ENCODE results near the gene PRG3.
"Not testable (repeated sequence)": the region's sequence is repeated elsewhere in the genome, so short reads cannot be mapped to it uniquely, and the experiment has no call there.

The PRG3 gene

DNA sequence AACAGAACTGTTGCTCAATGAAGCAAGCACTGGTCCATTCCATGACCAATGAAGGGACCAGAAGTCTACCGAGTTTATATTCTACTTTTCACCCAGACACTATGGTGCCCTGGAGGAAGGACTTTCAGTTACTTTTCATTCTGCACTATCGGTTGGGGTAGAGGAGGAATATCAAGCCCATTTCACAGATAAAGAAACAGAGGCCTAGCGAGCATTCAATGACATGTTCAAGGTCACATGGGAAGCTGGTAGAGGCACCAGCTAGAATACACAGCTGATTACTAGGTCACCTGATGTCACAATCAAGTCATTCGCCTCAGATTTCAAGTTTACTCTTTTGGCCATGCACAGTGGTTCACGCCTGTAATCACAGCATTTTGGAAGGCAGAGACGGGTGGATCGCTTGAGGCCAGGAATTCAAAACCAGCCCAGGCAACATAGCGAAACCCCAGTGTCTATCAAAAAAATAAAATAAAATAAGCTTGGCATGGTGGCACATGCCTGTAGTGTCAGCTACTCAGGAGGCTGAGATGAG is 27.1 kb upstream of the PRG3 start:
- DNase-seq: no peak

DNA sequence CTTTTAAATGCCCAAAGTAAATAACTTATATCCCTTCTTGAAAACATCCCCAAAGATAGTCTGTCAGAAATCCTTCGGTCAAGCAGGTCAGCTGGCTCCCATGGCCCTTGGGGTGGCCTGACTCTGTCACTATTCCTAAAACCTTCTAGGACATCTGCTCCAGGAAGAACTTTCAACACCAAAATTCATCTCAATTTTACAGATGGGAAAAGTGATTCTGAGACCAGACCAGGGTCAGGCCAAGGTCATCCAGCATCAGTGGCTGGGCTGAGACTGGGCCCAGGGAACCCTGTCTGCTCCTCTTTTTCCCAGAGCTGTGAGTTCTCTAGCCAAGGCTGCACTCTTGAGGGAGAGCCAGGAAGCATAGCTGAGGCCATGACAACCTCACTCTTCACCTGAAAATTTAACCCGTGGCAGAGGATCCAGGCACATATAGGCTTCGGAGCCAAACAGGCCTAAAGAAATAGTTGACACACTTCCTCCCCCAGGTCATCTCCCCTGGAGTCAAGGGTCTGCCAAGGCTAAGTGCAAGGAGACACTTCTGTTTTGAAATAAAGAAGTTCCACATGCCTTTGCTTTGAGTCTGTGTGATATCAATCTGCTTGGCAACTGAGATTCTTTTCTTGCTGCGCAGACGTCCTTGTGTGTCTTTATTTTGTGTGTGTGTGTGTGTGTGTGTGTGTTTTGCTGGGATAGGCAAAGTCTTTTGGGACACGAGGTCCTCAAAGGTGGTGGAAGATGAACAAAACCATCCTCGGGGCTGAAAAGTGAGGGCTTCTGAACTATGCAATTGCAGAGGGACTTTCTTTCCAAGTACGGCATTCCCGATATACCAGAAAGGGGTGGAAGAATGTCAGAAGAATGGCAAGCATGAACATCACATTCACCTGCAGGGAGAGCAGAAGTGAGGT is 26.3 kb upstream of the PRG3 start:
- DNase-seq: no peak

DNA sequence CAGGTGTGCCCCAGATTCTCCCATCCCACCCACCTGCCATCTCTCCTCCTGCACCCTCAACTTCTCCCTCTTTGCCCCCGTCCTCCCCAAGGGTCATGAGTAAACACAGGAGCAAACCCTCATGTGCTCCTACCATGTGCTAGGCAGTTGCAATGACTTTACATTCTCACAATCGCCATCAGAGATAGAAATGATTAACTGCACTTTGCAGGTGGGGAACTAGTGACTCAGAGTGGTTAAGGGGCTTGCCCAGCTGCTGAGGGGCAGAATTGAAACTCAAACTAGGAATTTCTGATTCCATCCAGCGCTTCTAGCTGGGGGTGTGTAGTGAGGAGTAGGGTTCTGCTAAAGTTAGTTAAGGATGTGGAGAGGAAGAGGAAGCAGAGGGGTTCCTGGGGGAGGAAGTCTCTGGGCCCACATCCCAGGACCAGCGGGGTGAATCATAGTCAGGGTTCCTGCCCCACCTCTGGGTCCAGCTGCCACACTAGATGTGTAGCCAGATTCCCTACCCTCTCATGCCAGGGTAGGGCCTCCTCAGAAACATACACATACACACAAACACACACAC is 25.5 kb upstream of the PRG3 start:
- DNase-seq: no peak

DNA sequence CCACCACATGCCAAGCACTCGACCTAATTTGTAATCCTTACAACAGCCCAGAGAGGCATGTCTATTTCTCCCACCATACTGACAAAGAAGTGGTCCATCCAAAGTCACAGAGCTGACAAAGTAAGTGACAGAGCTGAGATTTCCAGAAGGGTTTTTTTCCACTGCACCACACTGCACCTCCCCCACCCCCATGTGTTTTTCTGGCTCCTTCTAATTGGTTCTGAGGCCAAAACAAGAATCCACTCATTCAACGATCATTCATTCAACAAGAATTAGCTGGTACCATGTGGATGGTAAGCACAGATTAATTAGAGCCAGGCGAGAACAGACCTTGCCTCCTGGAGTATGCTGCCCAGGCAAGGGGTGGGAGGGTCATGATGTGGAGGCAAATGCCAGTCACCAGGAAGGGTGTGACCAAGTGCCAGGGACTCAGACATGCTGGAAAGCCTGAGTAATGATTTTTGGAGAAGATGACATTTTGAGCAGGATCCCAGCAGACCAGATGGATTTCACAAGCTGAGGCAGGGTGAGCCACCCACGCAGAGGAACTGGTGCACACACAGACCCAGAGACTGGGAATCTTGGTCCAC is 24.4 kb upstream of the PRG3 start:
- DNase-seq: no peak

DNA sequence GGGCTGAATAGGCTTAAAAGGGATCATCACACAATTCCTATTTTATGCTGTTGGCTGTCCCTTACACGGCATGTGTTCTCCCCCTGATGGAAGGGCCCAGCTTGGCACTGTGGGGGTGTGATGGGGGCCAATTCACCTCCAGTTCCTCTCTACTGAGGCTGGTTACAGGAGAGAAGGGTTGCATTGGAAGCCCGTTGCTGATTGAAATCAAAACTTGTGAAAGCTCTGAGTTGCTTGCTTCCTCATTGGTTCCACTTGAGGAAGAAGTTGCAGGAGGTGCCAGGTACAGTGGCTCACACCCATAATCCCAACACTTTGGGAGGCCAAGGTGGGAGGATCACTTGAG is 22.8 kb upstream of the PRG3 start:
- DNase-seq: no peak

DNA sequence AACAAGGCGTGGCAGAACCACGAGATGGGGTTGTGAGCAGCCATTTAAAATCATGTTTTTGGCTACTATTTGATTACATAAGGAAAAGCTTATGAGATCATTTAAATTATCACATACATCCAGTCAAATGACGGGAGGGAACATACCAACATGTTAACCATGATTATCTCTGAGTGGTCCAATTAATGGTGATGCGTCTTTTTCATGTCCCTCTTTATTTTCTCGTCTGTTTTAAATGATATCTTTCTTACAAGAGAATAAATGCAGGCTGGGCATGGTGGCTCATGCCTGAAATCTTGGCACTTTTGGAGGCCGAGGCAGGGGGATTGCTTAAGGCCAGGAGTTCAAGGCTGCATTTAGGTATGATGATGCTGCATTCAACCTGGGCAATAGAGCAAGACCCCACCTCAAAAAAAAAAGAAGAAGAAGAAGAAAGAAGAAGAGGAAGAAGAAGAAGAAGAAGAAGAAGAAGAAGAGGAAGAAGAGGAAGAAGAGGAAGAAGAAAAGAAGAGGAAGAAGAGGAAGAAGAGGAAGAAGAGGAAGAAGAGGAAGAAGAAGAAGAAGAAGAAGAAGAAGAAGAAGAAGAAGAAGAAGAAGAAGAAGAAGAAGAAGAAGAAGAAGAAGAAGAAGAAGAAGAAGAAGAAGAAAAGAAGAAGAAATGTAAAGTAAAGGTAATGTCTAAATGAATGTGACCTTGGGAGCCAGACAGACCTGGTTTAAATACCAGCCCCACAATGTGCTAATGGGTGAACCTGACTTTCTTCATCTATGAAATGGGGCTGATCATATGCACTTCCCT is 22.3 kb upstream of the PRG3 start:
- DNase-seq: not testable (repeated sequence)

DNA sequence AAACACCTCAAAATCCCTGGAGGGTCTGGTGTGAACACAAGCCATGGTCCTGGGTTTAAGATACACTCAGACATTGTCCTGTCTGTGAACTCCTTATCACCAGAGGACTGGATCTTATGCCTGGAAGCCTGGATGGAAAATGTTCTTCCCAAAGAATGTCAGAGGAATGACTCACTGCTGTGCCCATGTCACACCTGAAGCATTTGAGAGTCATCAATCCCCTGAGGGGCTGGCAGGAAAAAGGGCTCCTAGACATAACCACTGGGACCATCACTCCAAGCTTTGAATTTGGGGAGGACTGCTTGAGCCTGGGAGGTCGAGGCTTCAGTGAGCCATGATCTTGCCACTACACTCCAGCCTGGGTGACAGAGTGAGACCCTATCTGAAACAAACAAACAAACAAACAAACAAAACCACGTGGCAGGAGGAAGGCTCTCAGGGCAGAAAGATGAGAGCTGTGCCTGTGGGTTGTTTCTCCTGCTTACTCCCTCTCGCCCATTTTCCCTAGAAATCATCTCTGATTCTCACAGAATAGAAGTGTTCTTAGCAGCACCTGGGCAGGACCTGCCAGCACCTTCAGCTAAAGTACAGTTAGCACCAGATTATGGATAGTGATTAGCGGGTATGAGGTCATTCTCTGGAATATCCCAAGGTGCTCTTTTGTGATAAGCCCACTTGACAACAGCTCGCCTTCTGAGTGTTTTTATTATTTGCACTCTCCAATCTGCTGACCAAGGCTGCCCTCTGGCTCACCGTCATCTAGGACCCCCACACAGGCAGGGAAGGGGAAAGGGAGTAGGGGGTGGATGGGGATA is 21.4 kb upstream of the PRG3 start:
- no peak for DNase-seq

DNA sequence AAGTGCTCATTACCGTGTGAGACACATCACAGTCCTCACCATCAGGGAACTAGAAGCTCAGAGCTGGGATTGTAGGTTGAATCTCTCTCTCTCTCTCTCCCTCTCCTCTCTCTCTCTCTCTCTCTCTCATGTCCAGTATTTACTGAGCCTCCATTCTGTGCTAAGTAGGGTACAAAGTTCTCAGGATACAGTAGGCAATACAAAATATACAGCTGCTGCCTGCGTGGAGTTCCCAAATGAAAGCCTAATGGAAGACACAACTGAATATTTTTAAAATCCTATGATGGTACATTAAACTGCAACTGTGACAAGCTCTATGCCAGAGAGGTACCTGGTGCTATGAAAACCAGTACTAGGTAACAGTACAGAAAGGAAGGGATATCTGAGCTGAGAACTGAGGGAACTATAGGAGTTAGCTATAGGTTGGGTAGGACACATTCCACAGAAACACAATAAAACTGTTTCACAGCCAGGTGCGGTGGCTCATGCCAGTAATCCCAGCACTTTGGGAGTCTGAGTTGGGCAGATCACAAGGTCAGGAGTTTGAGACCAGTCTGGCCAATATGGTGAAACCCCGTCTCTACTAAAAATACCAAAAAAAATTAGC is 19.1 kb upstream of the PRG3 start:
- DNase-seq: no peak

DNA sequence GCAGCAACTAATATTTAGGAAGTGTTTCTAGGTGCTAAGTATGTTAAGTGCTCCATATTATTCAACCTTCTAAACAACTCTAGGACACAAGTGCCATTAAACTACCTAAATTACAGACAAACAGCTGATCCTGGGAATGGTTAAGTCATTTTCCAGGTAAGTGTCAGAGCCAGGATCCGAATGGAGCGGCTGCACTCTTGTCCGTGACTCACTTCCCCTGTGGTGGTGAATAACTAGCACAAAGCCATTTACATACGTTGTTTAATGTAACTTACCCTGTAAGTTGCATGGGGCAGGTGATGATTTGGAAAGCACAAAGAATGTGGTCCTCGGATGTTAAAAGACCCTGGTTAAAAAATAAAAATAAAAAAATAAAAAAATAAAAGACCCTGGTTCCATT is 18.3 kb upstream of the PRG3 start:
- no peak for DNase-seq

DNA sequence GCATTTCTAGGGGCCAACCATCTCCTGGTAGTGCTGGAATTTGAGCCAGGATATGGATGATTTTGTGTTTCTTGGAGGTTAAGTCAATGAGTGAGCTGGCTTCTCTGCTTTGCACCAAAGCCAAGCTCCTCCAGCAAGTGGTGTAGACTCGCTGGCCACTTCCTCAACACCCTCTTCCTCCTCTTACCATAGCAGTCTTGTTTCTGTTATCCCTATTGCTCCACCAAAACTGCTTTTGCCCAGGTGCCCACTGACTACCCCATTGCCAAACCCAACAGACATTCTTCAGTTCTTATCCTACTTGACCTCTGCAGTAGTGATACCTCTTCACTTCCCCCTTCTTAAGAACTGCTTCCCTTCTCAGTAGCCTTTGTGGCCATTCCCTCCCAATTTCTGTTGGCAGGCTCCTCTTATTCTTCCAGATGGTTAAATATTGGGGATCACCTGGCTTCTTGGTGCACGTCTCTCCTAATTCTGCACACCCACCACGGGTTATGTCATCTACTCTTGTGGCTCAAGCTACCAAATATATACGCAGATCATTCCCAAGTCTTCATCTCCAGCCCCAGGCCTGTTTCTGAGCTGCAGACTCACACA is 16.5 kb upstream of the PRG3 start:
- no peak for DNase-seq

DNA sequence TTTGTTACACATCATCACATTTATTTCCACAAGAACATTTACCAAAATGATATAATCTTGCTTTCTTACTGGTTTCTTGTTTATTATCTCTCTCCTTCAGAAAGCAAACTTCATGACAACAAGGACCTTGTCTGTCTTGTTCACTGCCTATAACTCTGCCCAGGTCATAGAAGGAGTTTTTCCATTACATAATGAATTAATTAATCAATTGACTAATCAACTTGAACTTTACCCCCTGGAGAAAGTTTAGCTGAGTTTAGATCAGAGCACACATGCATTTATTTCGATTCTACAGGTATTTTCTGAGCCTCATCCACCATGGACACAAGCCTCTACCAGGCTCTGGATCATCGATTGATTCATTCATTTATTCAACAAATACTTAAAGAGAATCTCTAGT is 15.8 kb upstream of the PRG3 start:
- DNase-seq: no peak

DNA sequence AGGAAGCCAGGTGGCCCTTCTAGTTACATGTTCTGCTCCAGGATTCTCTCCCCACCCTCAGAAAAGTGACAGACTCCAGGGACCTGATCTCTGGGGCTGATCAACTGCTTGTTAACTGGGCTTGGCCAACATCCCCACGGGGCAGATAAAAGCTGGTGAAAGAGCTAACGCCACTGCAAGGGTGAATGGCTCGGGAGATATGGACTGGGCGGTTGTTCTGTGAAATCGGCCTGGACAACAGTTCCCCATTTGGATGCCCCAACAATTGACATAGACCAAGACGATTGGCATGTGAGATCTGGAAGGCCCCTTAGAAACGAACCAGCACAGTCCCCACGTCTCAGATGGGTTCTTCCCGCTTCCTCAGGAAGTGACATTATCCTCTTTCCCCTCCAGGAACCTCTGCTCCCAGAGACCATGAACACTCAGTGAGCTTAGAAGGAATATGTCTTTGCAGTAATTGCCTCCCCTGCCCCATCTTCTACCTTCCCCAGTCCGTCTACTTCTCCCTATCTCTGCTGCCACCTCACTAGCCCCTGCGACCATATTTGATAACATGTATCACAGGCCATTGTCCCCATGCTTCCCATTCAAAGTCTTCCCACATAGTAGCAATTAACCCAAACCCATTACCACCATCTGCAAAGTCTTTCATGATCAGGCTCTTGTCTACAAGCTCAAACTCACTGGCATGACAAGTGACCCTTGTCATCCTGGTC is 15.1 kb upstream of the PRG3 start:
- no peak for DNase-seq

DNA sequence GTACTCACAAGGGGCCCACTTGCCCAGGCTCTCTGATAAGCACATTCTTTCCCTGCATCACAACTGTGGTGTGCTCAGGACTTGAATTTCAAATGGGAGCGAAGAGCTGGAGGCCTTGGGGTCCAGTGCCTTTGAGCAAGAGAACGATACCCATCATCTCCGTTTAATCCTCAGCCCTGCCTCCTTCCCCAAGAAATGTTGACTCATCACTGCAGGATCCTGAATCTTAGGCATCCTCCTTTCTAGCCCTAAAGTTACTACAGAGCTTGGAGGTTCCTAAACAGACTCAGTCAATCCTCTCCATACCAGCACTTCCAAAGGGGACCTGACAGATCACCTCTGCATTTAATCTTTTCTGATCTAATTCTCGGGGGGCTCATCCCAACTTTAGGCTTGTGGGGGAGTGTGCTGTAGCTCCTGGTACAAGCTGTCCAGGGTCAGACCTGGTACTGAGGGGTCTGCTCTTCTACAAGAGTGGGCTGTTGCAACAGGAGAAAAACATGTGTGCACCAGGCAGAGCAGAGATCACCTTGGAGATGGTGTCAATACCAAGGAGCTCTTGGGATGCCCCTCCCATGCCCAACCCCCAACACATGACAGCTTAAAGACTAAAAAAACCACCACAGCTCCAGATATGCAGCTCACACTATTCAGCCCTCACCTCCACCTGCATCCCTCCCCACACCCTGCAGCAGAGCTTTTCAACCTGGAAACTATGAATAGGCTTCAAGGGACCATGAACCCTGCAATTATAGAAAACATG is 13.4 kb upstream of the PRG3 start:
- DNase-seq: no peak

DNA sequence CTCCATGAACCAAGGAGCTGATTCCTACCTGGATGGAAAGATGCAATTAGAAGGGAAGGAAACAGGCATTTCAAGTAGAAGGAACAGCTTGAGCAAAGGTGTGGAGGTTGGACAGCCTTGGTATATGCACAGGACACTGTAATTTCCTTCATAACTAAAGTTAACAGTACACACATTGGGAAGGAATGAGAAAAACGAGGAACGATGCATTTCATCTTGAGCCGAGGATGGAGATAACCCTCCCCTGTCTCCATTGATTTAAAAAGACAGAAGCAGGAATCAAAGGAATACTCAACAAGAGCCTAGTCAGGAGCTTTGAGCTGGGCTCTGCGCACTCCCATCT is 11.8 kb upstream of the PRG3 start:
- no peak for DNase-seq

DNA sequence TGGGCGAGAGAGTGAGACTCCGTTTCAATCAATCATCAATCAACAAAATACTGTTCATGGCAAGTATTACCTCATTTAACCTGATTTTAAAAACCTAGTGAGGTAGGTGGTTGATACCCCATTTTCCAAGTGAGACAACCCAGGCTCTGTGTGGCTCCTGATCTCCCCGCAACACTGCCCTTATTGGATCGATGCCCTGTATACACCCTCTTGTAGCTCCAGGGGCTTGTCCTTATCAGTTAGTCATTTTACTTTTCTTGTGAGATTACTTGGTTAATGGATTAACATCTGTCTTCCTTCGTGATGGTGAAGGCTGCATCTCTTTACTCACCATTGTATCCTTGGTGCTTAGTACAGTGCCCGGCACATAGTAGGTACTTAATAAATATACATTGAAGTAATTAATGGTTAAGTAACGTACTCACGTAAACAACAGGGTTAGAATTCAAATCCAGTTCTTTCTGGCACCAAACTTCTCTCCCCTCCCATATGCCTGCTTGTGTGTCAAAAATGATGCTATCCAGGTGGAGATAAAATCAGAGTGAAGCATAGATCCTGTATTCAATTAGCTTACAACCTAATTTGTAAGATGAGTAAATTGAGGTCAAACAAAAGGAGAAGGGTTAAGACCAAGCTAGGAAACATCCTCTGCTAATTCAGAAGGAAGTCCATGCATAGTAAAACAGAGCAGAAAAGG is 11.3 kb upstream of the PRG3 start:
- no peak for DNase-seq

DNA sequence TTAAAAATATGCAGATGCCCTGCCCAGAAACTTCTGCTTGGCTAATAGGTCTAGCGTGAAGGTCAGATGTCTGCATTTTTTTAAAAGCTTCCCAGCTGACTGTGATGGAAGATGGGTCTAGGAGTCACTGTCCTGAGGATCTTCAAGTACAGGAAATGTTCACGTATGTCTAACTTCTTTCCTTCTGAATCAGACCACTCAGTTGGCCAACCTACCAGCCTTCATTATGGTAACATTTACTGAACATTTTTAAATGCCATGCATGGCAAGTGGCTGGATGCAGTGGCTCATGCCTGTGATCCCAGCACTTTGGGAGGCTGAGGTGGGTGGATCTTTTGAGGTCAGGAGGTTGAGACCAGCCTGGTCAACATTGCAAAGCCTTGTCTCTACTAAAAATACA is 10.6 kb upstream of the PRG3 start:
- DNase-seq: no peak

DNA sequence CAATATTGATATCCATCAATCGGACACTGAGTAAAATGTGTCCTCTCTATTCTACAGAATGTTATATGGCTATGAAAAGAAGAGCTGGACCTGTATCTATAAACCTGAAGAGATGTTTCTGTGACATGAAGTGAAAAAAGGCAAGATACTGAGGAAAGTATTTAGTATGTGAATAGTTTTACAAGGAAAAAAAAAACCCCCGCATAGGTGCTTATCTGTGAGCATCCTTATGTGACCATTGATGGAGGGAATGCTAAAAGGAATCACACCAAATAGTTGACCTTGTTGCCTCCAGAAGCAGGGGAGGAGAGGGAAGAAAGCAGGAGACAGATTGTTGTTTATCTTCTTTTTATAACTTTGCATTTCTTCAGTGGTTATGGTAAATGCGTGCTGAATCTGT is 10.2 kb upstream of the PRG3 start:
- DNase-seq: no peak

DNA sequence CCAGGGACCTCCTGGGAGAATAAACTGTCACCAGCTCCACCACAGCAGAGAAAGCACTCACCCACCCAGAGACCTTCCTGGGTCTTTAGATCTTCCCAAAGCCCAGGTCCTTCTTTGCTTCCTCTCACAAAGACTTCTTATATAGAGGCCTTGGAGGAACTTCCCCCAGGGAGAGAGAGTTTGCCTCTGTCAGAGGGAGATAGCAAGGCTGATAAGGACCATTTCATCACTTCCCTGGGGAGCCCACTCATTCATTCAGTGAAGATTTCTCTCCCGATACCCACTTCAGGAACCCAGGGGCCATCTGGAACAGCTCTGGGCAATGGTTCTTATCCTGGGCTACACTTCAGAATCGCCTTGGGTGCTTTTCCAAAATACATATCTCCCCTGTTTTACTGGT is 9.6 kb upstream of the PRG3 start, which contains the start of gene PRG2:
Gene PRG2, minus strand, starts transcription at position 116 of the 400 bp plus-strand sequence. CDS start 706 bp downstream, outside the sequence.
- DNase-seq: no peak

DNA sequence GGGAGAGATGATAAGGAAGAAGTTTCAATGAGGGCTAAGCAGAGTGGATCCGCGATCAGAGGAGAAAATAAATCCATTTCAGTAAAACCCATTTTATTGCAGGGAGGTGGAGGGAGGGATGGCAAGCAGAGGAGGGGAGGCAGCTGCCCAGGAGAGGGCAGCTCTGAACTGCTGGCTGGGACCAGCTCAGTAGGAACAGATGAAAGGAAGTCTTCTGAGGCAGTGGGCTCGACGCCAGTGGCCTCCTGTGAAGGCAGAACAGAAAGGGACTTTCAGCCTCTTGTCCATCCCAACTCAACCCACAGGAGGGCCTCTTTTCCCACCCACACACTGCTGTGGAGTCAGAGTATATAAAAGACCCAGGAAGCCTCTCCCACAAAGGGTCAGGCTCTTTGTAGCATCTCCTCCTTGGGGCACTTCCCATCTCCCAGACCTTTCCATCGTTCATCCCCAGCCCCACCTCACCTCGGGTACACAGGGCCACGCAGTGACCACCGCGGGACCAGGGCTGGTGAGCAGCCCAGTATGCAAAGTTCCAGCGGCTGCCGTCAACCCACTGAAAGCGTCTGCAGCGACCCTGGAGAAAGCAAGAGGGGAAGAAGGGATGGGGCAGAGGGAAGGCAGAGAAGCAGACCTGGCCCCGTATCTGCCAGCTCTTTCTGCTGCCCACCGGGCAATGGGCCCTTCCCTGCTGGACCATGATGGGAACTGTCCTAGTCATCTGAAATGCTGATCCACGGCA is 6.5 kb upstream of the PRG3 start:
- DNase-seq: no peak
